ENCODE measurements around the gene KRTAP5-3. TPM values are rescaled to one million over a fixed set of nuclear protein-coding genes. Genes with fewer than 3 reads are reported as not detected.
A peak's percentile ranks its signal among the peaks of the same experiment; 100 is the strongest.
"Not testable (repeated sequence)": the region's sequence is repeated elsewhere in the genome, so short reads cannot be mapped to it uniquely, and the experiment has no call there.

KRTAP5-3 gene
- total RNA-seq, 1 experiment from 2014 or later: not detected

- BruUV-seq (replicated peaks): no TSS peak
- Histone ChIP-seq H3K79me2 (ENCODE audit: low read depth) (no peaks in the 10 kb centered on the region), H3F3A (ENCODE audit: insufficient read depth, low read depth) (no peaks in the 10 kb centered on the region), H3K27ac (no peak overlapping the region), H2AFZ (no peak overlapping the region), H3K4me2 (no peak overlapping the region), H3K4me3 (no peak overlapping the region), H3K36me3 (ENCODE audit: low read depth) (no peaks in the 10 kb centered on the region), H3K9me3 (ENCODE audit: insufficient read depth, low read depth) (no peaks in the 10 kb centered on the region), H3K4me1 (replicated peaks; ENCODE audit: insufficient read depth) (peaks cover 5% of the 10 kb centered on the region; the same call in 1 of the 2 replicates), H3K27me3 (ENCODE audit: insufficient read depth, low read depth) (peaks cover 25% of the 10 kb centered on the region; the same call in 1 of the 2 replicates), H3K9me2 (ENCODE audit: insufficient read depth) (no peaks in the 10 kb centered on the region), H4K20me1 (ENCODE audit: insufficient read depth) (no peaks in the 10 kb centered on the region)
- POLR2A ChIA-PET (ENCODE audit: unreplicated experiment): no interaction called here
- DNase-seq: no peak
- no peak for TF ChIP-seq EZH2 (IDR thresholded peaks at IDR 0.05; ENCODE audit: low read depth)
- TF ChIP-seq CTCF (conservative IDR thresholded peaks at IDR 0.05): no peak
- CTCF ChIA-PET: no interaction called here
- intact Hi-C loops (cut with micrococcal nuclease; ENCODE audit: unreplicated experiment): no loop called here
These were observed 18.3 kb downstream of the KRTAP5-3 start for GRCh38 chr11:1589996-1590395.

DNA sequence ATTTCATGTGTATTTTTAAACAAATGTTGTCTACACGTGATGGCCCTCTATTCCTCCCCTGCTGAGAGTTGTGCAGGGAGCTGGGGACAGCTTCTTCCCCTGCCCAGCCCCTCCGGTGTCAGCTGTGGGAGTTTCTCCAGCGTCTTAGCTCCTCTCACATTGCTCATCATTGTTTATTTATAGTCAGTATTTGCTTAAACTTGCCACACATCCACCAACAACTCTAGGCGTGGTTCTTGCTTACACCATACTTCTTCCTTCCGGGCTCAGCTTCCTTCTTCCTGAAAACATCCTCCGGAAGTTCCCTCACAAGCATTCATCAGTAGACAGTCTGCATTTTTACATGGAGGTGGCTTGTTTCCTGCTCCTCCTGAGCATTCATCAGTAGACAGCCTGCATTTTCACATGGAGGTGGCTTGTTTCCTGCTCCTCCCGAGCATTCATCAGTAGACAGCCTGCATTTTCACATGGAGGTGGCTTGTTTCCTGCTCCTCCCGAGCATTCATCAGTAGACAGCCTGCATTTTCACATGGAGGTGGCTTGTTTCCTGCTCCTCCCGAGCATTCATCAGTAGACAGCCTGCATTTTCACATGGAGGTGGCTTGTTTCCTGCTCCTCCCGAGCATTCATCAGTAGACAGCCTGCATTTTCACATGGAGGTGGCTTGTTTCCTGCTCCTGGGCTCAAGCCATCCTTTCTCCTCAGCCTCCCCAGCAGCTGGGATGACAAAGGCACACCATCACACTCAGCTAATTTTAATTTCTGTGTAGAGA, 18.9 kb downstream of the KRTAP5-3 start:
- H3F3A ChIP-seq (ENCODE audit: insufficient read depth, low read depth); H3K4me2 ChIP-seq; H3K9me2 ChIP-seq (ENCODE audit: insufficient read depth); BruUV-seq (replicated peaks); H3K4me1 ChIP-seq (replicated peaks; ENCODE audit: insufficient read depth); H3K4me3 ChIP-seq; CTCF ChIA-PET; H3K27ac ChIP-seq; intact Hi-C loops (cut with micrococcal nuclease; ENCODE audit: unreplicated experiment); H3K79me2 ChIP-seq (ENCODE audit: low read depth); H2AFZ ChIP-seq; H3K9me3 ChIP-seq (ENCODE audit: insufficient read depth, low read depth); H3K36me3 ChIP-seq (ENCODE audit: low read depth); POLR2A ChIA-PET (ENCODE audit: unreplicated experiment); H4K20me1 ChIP-seq (ENCODE audit: insufficient read depth): not testable (repeated sequence)
- peak in 1 of 2 experiments; percentile 57 for DNase-seq
- peaks cover 23% of the 10 kb centered on the region; the same call in 1 of the 2 replicates for H3K27me3 ChIP-seq (ENCODE audit: insufficient read depth, low read depth)

DNA sequence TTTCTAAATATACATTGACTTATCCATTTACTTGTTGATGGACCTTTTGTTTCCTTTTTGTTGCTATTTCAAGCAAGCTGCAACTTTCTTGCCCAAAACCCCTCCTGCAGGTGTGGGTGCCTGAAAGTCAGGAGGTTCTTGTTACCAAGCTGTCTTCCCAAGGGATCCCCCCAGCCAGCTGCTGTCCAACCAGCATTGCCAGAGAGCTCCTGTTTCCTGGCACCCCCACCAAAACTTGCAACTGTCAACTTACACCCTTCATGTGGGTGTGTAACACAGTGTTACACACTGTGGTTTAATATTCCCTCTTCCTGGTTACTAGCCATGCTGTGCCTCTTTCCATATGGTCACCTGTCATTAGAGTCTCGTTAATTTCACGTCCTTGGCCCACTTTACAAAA, 21.6 kb downstream of the KRTAP5-3 start:
- H3K4me2 ChIP-seq: no peak overlapping the region
- BruUV-seq (replicated peaks): no TSS peak

GRCh38 chr11:1584661-1585370, 23.4 kb downstream of the KRTAP5-3 start, which contains the start of gene KRTAP5-1:
Gene KRTAP5-1, minus strand, starts transcription at chr11:1585283. Its CDS starts 34 bp downstream, at chr11:1585249.
- H3F3A ChIP-seq (ENCODE audit: insufficient read depth, low read depth); H3K4me2 ChIP-seq; H3K27ac ChIP-seq; H3K36me3 ChIP-seq (ENCODE audit: low read depth); BruUV-seq (replicated peaks); CTCF ChIA-PET; H2AFZ ChIP-seq; H4K20me1 ChIP-seq (ENCODE audit: insufficient read depth); H3K9me3 ChIP-seq (ENCODE audit: insufficient read depth, low read depth); DNase-seq; intact Hi-C loops (cut with micrococcal nuclease; ENCODE audit: unreplicated experiment); H3K4me1 ChIP-seq (replicated peaks; ENCODE audit: insufficient read depth); H3K9me2 ChIP-seq (ENCODE audit: insufficient read depth); H3K4me3 ChIP-seq; H3K79me2 ChIP-seq (ENCODE audit: low read depth): not testable (repeated sequence)
- peaks cover 14% of the 10 kb centered on the region; the same call in 1 of the 2 replicates for H3K27me3 ChIP-seq (ENCODE audit: insufficient read depth, low read depth)
- POLR2A ChIA-PET (ENCODE audit: unreplicated experiment): interaction anchor here (0.9 kb wide), 1 partner anchor 83 kb away, joined by 8 read pairs; no protein-coding TSS in a partner anchor

More for the DNA sequence above, 21.6 kb downstream of the KRTAP5-3 start:
- Histone ChIP-seq H3K27ac (no peak overlapping the region), H3F3A (ENCODE audit: insufficient read depth, low read depth) (no peaks in the 10 kb centered on the region), H3K79me2 (ENCODE audit: low read depth) (no peaks in the 10 kb centered on the region), H3K4me1 (replicated peaks; ENCODE audit: insufficient read depth) (peaks cover 5% of the 10 kb centered on the region; the same call in 1 of the 2 replicates), H2AFZ (no peak overlapping the region), H3K36me3 (ENCODE audit: low read depth) (no peaks in the 10 kb centered on the region), H3K27me3 (ENCODE audit: insufficient read depth, low read depth) (peaks cover 22% of the 10 kb centered on the region; the same call in 1 of the 2 replicates), H3K9me3 (ENCODE audit: insufficient read depth, low read depth) (no peaks in the 10 kb centered on the region), H3K4me3 (no peak overlapping the region), H4K20me1 (ENCODE audit: insufficient read depth) (no peaks in the 10 kb centered on the region), H3K9me2 (ENCODE audit: insufficient read depth) (no peaks in the 10 kb centered on the region)
- no peak for TF ChIP-seq CTCF (conservative IDR thresholded peaks at IDR 0.05)
- no peak for TF ChIP-seq EZH2 (IDR thresholded peaks at IDR 0.05; ENCODE audit: low read depth)
- intact Hi-C loops (cut with micrococcal nuclease; ENCODE audit: unreplicated experiment): no loop called here
- ChIA-PET POLR2A (ENCODE audit: unreplicated experiment) (no interaction called here), CTCF (no interaction called here)
- DNase-seq: no peak

GRCh38 chr11:1582909-1583308, 25.4 kb downstream of the KRTAP5-3 start:
- H3K36me3 ChIP-seq (ENCODE audit: low read depth); H4K20me1 ChIP-seq (ENCODE audit: insufficient read depth); BruUV-seq (replicated peaks); H3F3A ChIP-seq (ENCODE audit: insufficient read depth, low read depth); H3K9me3 ChIP-seq (ENCODE audit: insufficient read depth, low read depth); H2AFZ ChIP-seq; intact Hi-C loops (cut with micrococcal nuclease; ENCODE audit: unreplicated experiment); H3K4me3 ChIP-seq; DNase-seq; H3K27ac ChIP-seq; H3K4me2 ChIP-seq; H3K4me1 ChIP-seq (replicated peaks; ENCODE audit: insufficient read depth); H3K9me2 ChIP-seq (ENCODE audit: insufficient read depth); H3K79me2 ChIP-seq (ENCODE audit: low read depth); CTCF ChIA-PET: not testable (repeated sequence)
- POLR2A ChIA-PET (ENCODE audit: unreplicated experiment): interaction anchor here (0.6 kb wide), 1 partner anchor 12 kb away, joined by 7 read pairs; no protein-coding TSS in a partner anchor
- H3K27me3 ChIP-seq (ENCODE audit: insufficient read depth, low read depth): peaks cover 19% of the 10 kb centered on the region; the same call in 1 of the 2 replicates

Data from PC-9 (cell line).